ENCODE measurements around the gene HNRNPLL. TPM values are rescaled to one million over a fixed set of nuclear protein-coding genes. Genes with fewer than 3 reads are reported as not detected.
"Not testable (repeated sequence)": the region's sequence is repeated elsewhere in the genome, so short reads cannot be mapped to it uniquely, and the experiment has no call there.

HNRNPLL gene
- total RNA-seq, 3 donors from 2014 or later (not counting 1 experiment from before 2014, with no cell fraction given): 7.3 to 18.4 (median 8.8) TPM

- Histone ChIP-seq H3K9me3 (ENCODE audit: control insufficient read depth, insufficient read depth, low read length) (no peaks in the 10 kb centered on the region), H3K4me1 (ENCODE audit: control insufficient read depth, insufficient read depth, low read length) (no peaks in the 10 kb centered on the region), H3K4me3 (ENCODE audit: low read length) (no peak overlapping the region), H3K27ac (ENCODE audit: low read length) (no peak overlapping the region), H3K27me3 (ENCODE audit: control insufficient read depth, insufficient read depth, low read length) (no peaks in the 10 kb centered on the region), H3K36me3 (ENCODE audit: control insufficient read depth, insufficient read depth, low read length) (no peaks in the 10 kb centered on the region)
- DNase-seq (no peak), ATAC-seq (no peak)
- H3K27ac Mint-ChIP-seq: no peak overlapping the region
- H3K4me1 Mint-ChIP-seq: no peaks in the 10 kb centered on the region
- no peaks in the 10 kb centered on the region for H3K9me3 Mint-ChIP-seq
- H3K36me3 Mint-ChIP-seq: no peaks in the 10 kb centered on the region
- H3K4me3 Mint-ChIP-seq: no peak overlapping the region
- intact Hi-C loops (cut with micrococcal nuclease): no loop called here
- H3K27me3 Mint-ChIP-seq (ENCODE audit: low read depth in 2 of 2): peaks cover 26 to 28% of the 10 kb centered on the region in 2 donors
- 78% methylated on average over 7 of the region's 8 CpGs for WGBS (ENCODE audit: insufficient coverage)
- no peak for TF ChIP-seq CTCF (IDR thresholded peaks at IDR 0.05)
Observed at GRCh38 chr2:38610851-38611801, 8.4 kb upstream of the HNRNPLL start.

GRCh38 chr2:38609246-38609645 is 6.5 kb upstream of the HNRNPLL start:
- H3K27ac Mint-ChIP-seq; intact Hi-C loops (cut with micrococcal nuclease); H3K4me3 ChIP-seq (ENCODE audit: low read length); H3K9me3 Mint-ChIP-seq; H3K27me3 ChIP-seq (ENCODE audit: control insufficient read depth, insufficient read depth, low read length); H3K27ac ChIP-seq (ENCODE audit: low read length); DNase-seq; H3K4me3 Mint-ChIP-seq; H3K9me3 ChIP-seq (ENCODE audit: control insufficient read depth, insufficient read depth, low read length); H3K36me3 Mint-ChIP-seq; H3K4me1 Mint-ChIP-seq; H3K36me3 ChIP-seq (ENCODE audit: control insufficient read depth, insufficient read depth, low read length); H3K4me1 ChIP-seq (ENCODE audit: control insufficient read depth, insufficient read depth, low read length); ATAC-seq: not testable (repeated sequence)
- WGBS (ENCODE audit: insufficient coverage): 100% methylated on average over 2 of the region's 2 CpGs
- H3K27me3 Mint-ChIP-seq (ENCODE audit: low read depth in 2 of 2): peaks cover 32 to 40% of the 10 kb centered on the region in 2 donors

- Mint-ChIP-seq H3K9me3 (no peaks in the 10 kb centered on the region), H3K27me3 (ENCODE audit: low read depth in 2 of 2) (peaks cover 28 to 36% of the 10 kb centered on the region in 2 donors), H3K36me3 (no peaks in the 10 kb centered on the region), H3K4me1 (peaks cover 8 to 9% of the 10 kb centered on the region in 2 donors), H3K4me3 (no peak overlapping the region), H3K27ac (no peak overlapping the region)
- TF ChIP-seq CTCF (IDR thresholded peaks at IDR 0.05): no peak
- no peaks in the 10 kb centered on the region for H3K9me3 ChIP-seq (ENCODE audit: control insufficient read depth, insufficient read depth, low read length)
- WGBS (ENCODE audit: insufficient coverage): 58% methylated on average over 1 of the region's 2 CpGs
- DNase-seq (no peak), ATAC-seq (no peak)
- peaks cover 2% of the 10 kb centered on the region for H3K27me3 ChIP-seq (ENCODE audit: control insufficient read depth, insufficient read depth, low read length)
- H3K36me3 ChIP-seq (ENCODE audit: control insufficient read depth, insufficient read depth, low read length): no peaks in the 10 kb centered on the region
- no peak overlapping the region for H3K27ac ChIP-seq (ENCODE audit: low read length)
- no peak overlapping the region for H3K4me3 ChIP-seq (ENCODE audit: low read length)
- H3K4me1 ChIP-seq (ENCODE audit: control insufficient read depth, insufficient read depth, low read length): peaks cover 4% of the 10 kb centered on the region
- intact Hi-C loops (cut with micrococcal nuclease): no loop called here
Observed at GRCh38 chr2:38608755-38609154, 6.0 kb upstream of the HNRNPLL start.

- DNase-seq (no peak), ATAC-seq (no peak)
- peaks cover 2% of the 10 kb centered on the region for H3K27me3 ChIP-seq (ENCODE audit: control insufficient read depth, insufficient read depth, low read length)
- Mint-ChIP-seq H3K27me3 (ENCODE audit: low read depth in 2 of 2) (peaks cover 18 to 31% of the 10 kb centered on the region in 2 donors), H3K4me3 (no peak overlapping the region), H3K36me3 (no peaks in the 10 kb centered on the region), H3K9me3 (no peaks in the 10 kb centered on the region), H3K27ac (no peak overlapping the region), H3K4me1 (peaks cover 13 to 20% of the 10 kb centered on the region in 2 donors)
- intact Hi-C loops (cut with micrococcal nuclease): no loop called here
- WGBS (ENCODE audit: insufficient coverage): 85% methylated on average over 4 of the region's 4 CpGs
- no peaks in the 10 kb centered on the region for H3K9me3 ChIP-seq (ENCODE audit: control insufficient read depth, insufficient read depth, low read length)
- H3K27ac ChIP-seq (ENCODE audit: low read length): no peak overlapping the region
- TF ChIP-seq CTCF (IDR thresholded peaks at IDR 0.05): no peak
- no peaks in the 10 kb centered on the region for H3K36me3 ChIP-seq (ENCODE audit: control insufficient read depth, insufficient read depth, low read length)
- H3K4me3 ChIP-seq (ENCODE audit: low read length): no peak overlapping the region
- peaks cover 16% of the 10 kb centered on the region for H3K4me1 ChIP-seq (ENCODE audit: control insufficient read depth, insufficient read depth, low read length)
Observed at GRCh38 chr2:38605298-38605830, 2.6 kb upstream of the HNRNPLL start.
